Measurements from ENCODE around the gene CMTR2. TPM values are rescaled to one million over a fixed set of nuclear protein-coding genes. Genes with fewer than 3 reads are reported as not detected.

Gene CMTR2
- total RNA-seq, 1 donor from 2014 or later, result 10.3 TPM

- intact Hi-C loops (cut with DNase I), result no loop called here
- ATAC-seq (ENCODE audit: poor library complexity) (no peak), DNase-seq (no peak)
Observed at GRCh38 chr16:71283612-71284011, 5.6 kb downstream of the CMTR2 start.

DNA sequence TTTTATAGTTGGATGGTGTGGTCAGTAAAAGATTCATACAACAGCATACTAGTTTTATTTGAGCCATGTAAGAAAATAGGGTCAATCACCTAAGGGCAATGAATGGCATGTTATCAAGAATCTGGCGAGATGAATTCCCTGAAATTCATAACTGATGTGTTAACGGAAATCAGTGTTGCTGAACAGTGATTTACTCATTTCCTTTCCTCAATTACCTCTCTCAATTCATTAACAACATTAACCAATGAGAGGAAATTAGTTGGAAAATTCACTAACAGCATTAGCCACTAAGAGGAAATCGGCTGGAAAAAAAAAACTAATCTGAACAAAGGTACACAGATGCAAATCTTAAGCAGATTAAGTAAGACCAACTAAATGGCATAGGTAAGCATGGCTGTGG, 6.3 kb downstream of the CMTR2 start:
- DNase-seq (no peak), ATAC-seq (ENCODE audit: poor library complexity) (no peak)
- intact Hi-C loops (cut with DNase I), result no loop called here

DNA sequence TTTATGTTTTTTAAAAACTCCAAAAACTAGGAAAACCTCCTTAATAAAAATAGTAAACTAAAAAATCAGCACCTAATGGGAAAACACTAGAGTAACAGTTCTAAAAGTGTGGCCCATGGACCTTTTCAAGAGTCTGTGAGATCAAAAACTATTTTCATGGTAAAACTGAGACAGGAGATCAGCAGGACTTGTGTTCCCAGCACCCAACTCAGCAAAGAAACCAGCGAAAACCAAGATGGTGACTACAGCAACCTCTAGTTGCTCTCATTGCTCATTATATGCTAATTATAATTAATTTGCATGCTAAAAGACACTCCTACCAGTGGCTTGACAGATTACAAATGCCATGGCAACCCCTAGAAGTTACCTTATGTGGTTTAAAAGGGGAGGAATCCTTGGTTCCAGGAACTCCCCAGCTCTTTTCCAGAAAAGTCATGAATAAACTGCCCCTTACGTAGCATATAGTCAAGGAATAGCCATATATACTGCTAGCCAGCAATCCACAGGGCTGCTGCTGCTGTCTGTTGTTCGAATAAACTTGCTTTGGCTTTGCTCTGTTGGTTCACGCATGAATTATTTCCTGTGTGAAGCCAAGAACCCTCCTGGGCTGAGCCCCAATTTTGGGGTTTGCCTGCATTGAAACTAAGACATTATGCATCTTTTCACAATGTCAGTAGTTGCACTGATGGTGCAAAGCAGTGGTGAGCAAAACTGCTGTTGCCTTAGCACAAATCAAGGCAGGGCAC, 12.4 kb downstream of the CMTR2 start:
- DNase-seq, result no peak
- no peak for ATAC-seq (ENCODE audit: poor library complexity)
- intact Hi-C loops (cut with DNase I), result no loop called here

DNA sequence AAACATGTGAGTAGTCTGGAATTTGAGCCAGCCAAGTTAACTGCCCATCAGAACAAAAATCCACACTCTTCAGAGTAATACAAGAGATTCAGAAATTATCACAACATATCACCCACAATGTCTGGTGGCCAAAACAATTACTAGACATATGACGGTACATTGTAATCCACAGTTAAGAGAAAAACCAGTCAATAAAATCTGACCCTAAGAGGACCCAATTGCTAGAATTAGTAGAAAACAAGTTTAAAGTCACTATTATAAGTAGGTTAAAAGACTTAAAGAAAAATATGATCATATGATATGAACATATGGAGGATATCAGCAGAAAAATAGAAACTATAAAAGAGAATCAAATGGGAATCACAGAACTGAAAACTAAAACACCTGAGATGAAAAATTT, 15.8 kb downstream of the CMTR2 start:
- DNase-seq, result no peak

GRCh38 chr16:71264299-71264698, 24.9 kb downstream of the CMTR2 start:
- no peak for ATAC-seq (ENCODE audit: poor library complexity)
- intact Hi-C loops (cut with DNase I), result no loop called here
- no peak for DNase-seq

More for the DNA sequence above, 15.8 kb downstream of the CMTR2 start:
- intact Hi-C loops (cut with DNase I), result no loop called here
- no peak for ATAC-seq (ENCODE audit: poor library complexity)

DNA sequence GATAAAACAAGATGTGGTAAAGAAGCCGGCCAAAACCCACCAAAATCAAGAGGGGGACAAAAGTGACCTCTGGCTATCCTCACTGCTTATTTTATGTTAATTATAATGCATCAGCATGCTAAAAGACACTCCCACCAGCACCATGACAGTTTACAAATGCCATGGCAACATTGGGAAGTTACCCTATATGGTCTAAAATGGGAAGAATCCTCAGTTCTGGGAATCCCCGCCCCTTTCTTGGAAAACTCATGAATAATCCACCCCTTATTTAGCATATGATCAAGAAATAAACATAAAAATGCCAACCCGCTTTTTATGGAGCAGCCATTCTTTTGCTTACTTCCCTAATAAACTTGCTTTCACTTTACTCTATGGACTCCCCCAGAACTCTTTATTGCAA, 25.6 kb downstream of the CMTR2 start:
- no peak for DNase-seq
- no peak for ATAC-seq (ENCODE audit: poor library complexity)
- intact Hi-C loops (cut with DNase I), result no loop called here

DNA sequence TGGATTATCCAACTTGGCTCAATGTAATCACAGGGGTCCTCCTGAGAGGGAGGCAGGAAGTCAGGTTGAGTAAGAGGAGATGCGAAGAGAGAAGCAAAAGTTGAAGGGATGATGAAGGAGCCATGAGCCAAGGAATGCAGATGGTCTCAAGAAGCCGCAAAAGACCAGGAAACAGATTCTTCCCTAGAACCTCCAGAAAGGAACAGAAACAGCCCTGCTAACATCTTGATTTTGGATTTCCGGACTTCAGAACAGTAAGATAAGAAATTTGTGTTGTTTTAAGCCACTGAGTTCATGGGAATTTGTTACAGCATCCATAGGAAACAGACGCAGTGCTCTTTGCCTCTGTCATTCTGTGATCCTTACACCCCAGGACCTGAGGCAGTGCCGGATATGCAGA, 26.8 kb downstream of the CMTR2 start:
- no peak for DNase-seq
- ATAC-seq (ENCODE audit: poor library complexity), result no peak
- intact Hi-C loops (cut with DNase I), result no loop called here

- intact Hi-C loops (cut with DNase I), result no loop called here
- DNase-seq (no peak), ATAC-seq (ENCODE audit: poor library complexity) (no peak)
Observed at GRCh38 chr16:71260995-71261394, 28.2 kb downstream of the CMTR2 start.

DNA sequence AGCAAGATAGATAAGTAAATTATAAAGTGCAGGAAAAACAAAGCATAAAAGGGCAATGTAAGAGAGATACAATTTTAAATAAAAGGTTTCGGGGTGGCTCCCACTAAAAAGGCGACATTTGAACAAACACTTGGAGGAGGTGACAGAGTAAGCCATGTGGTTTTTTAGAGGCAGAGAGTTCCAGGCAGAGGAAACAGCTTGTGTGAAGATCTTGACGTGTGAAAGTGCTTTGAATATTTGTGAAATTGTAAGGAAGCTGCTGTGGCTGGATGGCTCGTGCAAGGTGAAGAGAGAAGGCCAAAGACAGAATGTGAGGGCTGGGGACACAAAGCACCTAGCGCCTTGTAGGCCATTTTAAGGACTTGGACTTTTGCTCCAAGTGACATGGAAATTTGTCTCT, 30.1 kb downstream of the CMTR2 start:
- no peak for ATAC-seq (ENCODE audit: poor library complexity)
- intact Hi-C loops (cut with DNase I), result no loop called here
- no peak for DNase-seq

GRCh38 chr16:71258372-71258771, 30.8 kb downstream of the CMTR2 start:
- intact Hi-C loops (cut with DNase I), result no loop called here
- DNase-seq, result no peak
- no peak for ATAC-seq (ENCODE audit: poor library complexity)

GRCh38 chr16:71257768-71258167, 31.4 kb downstream of the CMTR2 start:
- ATAC-seq (ENCODE audit: poor library complexity), result no peak

GRCh38 chr16:71255721-71256120, 33.5 kb downstream of the CMTR2 start:
- intact Hi-C loops (cut with DNase I), result no loop called here
- ATAC-seq (ENCODE audit: poor library complexity) (no peak), DNase-seq (no peak)

More at GRCh38 chr16:71257768-71258167, 31.4 kb downstream of the CMTR2 start:
- DNase-seq, result no peak
- intact Hi-C loops (cut with DNase I), result no loop called here

- peak; percentile 27 for ATAC-seq (ENCODE audit: poor library complexity)
- intact Hi-C loops (cut with DNase I), result no loop called here
- no peak for DNase-seq
Observed at GRCh38 chr16:71254832-71255525, 34.2 kb downstream of the CMTR2 start.

GRCh38 chr16:71250461-71251235, 38.6 kb downstream of the CMTR2 start:
- intact Hi-C loops (cut with DNase I), result no loop called here
- DNase-seq, result no peak
- no peak for ATAC-seq (ENCODE audit: poor library complexity)

GRCh38 chr16:71249399-71249798, 39.8 kb downstream of the CMTR2 start:
- intact Hi-C loops (cut with DNase I), result no loop called here
- ATAC-seq (ENCODE audit: poor library complexity), result peak; percentile 20
- DNase-seq, result no peak

DNA sequence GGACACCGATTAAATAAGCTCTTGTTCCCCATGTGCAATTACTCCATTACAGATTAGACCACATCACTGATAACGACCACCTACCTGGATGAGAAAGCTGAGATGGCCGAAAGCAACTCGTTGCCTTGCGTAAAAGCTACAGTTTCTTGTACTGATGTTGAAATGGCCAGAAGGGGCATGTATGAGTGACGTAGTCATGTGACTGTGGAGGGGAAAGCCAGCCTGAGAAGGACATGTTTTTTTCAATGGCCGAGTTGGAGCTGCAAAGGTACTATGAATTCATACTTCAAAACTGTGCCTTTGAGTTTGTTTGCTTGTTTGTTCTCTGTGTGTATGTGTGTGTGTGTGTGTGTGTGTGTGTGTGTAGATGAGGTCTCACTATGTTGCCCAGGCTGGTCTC, 41.7 kb downstream of the CMTR2 start:
- intact Hi-C loops (cut with DNase I), result no loop called here
- DNase-seq, result no peak
- ATAC-seq (ENCODE audit: poor library complexity), result no peak

DNA sequence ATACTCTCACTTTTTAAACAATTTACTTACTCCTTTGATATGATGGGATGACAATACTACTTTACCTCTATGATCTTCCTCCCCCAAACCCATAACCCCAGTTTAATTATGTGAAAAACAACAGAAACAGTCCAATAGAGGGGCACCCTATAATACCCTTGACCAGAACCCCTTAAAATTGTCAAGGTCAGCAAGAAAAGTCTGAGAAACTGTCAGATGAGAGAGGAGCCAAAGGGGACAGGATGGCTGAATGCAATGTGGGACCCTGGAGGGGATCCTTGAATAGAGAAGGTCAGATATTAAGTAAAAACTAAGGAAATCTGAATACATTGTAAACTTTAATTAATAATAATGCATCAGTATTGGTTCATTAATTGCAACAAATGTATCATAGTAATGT, 42.9 kb downstream of the CMTR2 start:
- DNase-seq, result no peak
- intact Hi-C loops (cut with DNase I), result no loop called here
- no peak for ATAC-seq (ENCODE audit: poor library complexity)

GRCh38 chr16:71244521-71244920, 44.7 kb downstream of the CMTR2 start:
- DNase-seq (no peak), ATAC-seq (ENCODE audit: poor library complexity) (no peak)
- intact Hi-C loops (cut with DNase I), result no loop called here

GRCh38 chr16:71242601-71243000, 46.6 kb downstream of the CMTR2 start:
- DNase-seq (no peak), ATAC-seq (ENCODE audit: poor library complexity) (no peak)
- intact Hi-C loops (cut with DNase I), result no loop called here

GRCh38 chr16:71242036-71242435, 47.2 kb downstream of the CMTR2 start:
- intact Hi-C loops (cut with DNase I), result no loop called here
- ATAC-seq (ENCODE audit: poor library complexity), result no peak

More at GRCh38 chr16:71242036-71242435, 47.2 kb downstream of the CMTR2 start:
- DNase-seq, result no peak
